SU-DHL-6 (cell line): ENCODE results near the gene NSRP1.
A peak's percentile ranks its signal among the peaks of the same experiment; 100 is the strongest.

ENCODE experiments used
- H2AFZ ChIP-seq: fragments of 200-600 bp; sonication (generic); 2 replicates; pipeline ENCODE4 v1.6.1; 2014; ENCODE audit warnings: low read depth, mild to moderate bottlenecking, moderate library complexity, mixed read lengths, antibody characterized with exemption, low read length; ENCODE audit not compliant: severe bottlenecking
- H3F3A ChIP-seq: fragments of 200-600 bp; shearing (Covaris generic); 2 replicates; pipeline ENCODE4 v1.6.0; 2016; ENCODE audit warnings: antibody characterized with exemption, mild to moderate bottlenecking; ENCODE audit not compliant: insufficient read depth
- H3K27ac ChIP-seq: fragments of 200-600 bp; sonication (generic); 2 replicates; pipeline ENCODE4 v1.5.1; 2016; ENCODE audit warnings: low read depth, mild to moderate bottlenecking, low read length, moderate library complexity, mixed read lengths
- H3K27me3 ChIP-seq: fragments of 200-600 bp; sonication (generic), shearing (Covaris generic); 2 replicates; pipeline ENCODE4 v1.6.0; 2014; ENCODE audit warnings: mild to moderate bottlenecking, low read length
- H3K36me3 ChIP-seq: fragments of 200-600 bp; sonication (generic); 2 replicates; pipeline ENCODE4 v1.6.1; 2014; ENCODE audit warnings: mild to moderate bottlenecking, low read length, mixed read lengths
- H3K4me2 ChIP-seq: fragments of 300-600, 200-600 bp; shearing (Covaris generic), sonication (generic); 2 replicates; pipeline ENCODE4 v1.6.0; 2014; ENCODE audit warnings: low read length, low read depth, mild to moderate bottlenecking; ENCODE audit not compliant: poor library complexity, severe bottlenecking
- H3K4me3 ChIP-seq: fragments of 200-600 bp; sonication (generic); 2 replicates; pipeline ENCODE4 v1.5.1; 2014; ENCODE audit warnings: antibody characterized with exemption, low read length, mild to moderate bottlenecking, mixed read lengths; ENCODE audit not compliant: insufficient read depth, poor library complexity, severe bottlenecking
- H3K79me2 ChIP-seq: fragments of 200-600 bp; sonication (generic); 2 replicates; pipeline ENCODE4 v1.6.1; 2014; ENCODE audit warnings: mild to moderate bottlenecking, low read length, moderate library complexity; ENCODE audit not compliant: insufficient read depth
- H3K9ac ChIP-seq: fragments of 200-600 bp; sonication (generic); 2 replicates; pipeline ENCODE4 v1.7.0; 2014; ENCODE audit warnings: mild to moderate bottlenecking, low read length
- H3K9me2 ChIP-seq: fragments of 200-600 bp; sonication (generic); replicated peaks from 2 replicates; pipeline ENCODE4 v1.6.1; 2014; ENCODE audit warnings: low read length; ENCODE audit not compliant: insufficient read depth
- H3K9me3 ChIP-seq: fragments of 200-600 bp; sonication (generic); 2 replicates; pipeline ENCODE4 v1.6.1; 2014; ENCODE audit warnings: low read length, mixed read lengths; ENCODE audit not compliant: insufficient read depth
- H4K20me1 ChIP-seq: fragments of 200-600 bp; sonication (generic); 2 replicates; pipeline ENCODE4 v1.6.1; 2014; ENCODE audit warnings: low read depth, mild to moderate bottlenecking, antibody characterized with exemption, low read length, moderate library complexity, mixed read lengths
- EZH2phosphoT487 ChIP-seq: fragments of 200-600 bp; sonication (generic), shearing (Covaris generic); conservative IDR thresholded peaks from 2 replicates; pipeline ENCODE4 v1.6.1; 2018; ENCODE audit warnings: mild to moderate bottlenecking, antibody characterized with exemption, low read length, moderate library complexity, mixed read lengths
- TF ChIP-seq, protein P1 (sequence below): fragments of 200-600 bp; sonication (generic); IDR thresholded peaks from one replicate; pipeline ENCODE4 v1.5.1; 2017; ENCODE audit warnings: antibody characterized with exemption, mild to moderate bottlenecking, low read length, moderate library complexity; ENCODE audit not compliant: insufficient read depth, poor library complexity, severe bottlenecking

The NSRP1 gene

GRCh38 chr17:30093463-30094147, 23.0 kb upstream of the NSRP1 start:
- H2AFZ ChIP-seq: peak overlapping the region; percentile 12
- no peaks in the 10 kb centered on the region for H3K27me3 ChIP-seq
- H3F3A ChIP-seq: no peaks in the 10 kb centered on the region
- H3K9ac ChIP-seq: no peak overlapping the region
- H3K36me3 ChIP-seq: no peaks in the 10 kb centered on the region
- H3K9me3 ChIP-seq: no peaks in the 10 kb centered on the region
- no peaks in the 10 kb centered on the region for H4K20me1 ChIP-seq
- no peak overlapping the region for H3K27ac ChIP-seq
- H3K4me3 ChIP-seq: no peak overlapping the region
- TF ChIP-seq, protein P1, sequence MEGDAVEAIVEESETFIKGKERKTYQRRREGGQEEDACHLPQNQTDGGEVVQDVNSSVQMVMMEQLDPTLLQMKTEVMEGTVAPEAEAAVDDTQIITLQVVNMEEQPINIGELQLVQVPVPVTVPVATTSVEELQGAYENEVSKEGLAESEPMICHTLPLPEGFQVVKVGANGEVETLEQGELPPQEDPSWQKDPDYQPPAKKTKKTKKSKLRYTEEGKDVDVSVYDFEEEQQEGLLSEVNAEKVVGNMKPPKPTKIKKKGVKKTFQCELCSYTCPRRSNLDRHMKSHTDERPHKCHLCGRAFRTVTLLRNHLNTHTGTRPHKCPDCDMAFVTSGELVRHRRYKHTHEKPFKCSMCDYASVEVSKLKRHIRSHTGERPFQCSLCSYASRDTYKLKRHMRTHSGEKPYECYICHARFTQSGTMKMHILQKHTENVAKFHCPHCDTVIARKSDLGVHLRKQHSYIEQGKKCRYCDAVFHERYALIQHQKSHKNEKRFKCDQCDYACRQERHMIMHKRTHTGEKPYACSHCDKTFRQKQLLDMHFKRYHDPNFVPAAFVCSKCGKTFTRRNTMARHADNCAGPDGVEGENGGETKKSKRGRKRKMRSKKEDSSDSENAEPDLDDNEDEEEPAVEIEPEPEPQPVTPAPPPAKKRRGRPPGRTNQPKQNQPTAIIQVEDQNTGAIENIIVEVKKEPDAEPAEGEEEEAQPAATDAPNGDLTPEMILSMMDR: peak; percentile 72
- no peak for TF ChIP-seq EZH2phosphoT487
- H3K4me2 ChIP-seq: no peak overlapping the region
- no peaks in the 10 kb centered on the region for H3K9me2 ChIP-seq
- H3K79me2 ChIP-seq: no peaks in the 10 kb centered on the region

DNA sequence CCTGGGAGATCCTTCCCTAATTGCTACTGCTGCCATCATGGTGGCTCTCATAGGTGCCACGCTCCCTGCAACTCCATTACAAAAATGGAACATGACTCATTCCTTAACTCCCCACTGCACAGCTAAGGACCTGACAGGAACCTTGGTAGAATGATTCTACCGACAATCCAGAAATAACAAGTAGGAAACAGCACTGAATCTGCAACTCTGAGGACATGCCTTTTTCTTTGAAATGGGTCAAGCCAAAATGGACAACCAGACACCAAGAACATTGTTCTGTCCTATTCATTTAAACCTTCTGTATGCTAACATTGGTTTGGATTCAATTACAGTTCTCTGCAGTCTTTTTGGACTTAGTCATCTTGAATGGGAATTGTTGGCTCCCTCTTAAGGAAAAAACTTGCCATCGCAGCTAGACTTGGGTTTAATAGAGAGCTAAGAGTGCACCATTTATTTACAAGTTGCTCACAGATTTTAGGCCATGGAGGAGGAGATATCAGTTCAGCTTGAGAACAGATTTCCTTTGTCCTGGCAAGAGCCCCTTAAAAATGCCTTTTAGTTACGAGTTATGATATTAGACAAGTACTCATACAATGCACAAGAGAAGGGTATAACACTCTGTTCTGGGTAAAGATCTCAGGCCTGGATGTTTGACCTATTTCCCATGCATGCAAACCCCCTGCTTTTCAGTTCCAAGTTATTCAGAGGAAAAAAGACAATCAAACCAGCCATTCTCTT, 20.9 kb upstream of the NSRP1 start:
- Histone ChIP-seq H3K4me3 (no peak overlapping the region), H3K79me2 (no peaks in the 10 kb centered on the region), H3K9me2 (no peaks in the 10 kb centered on the region), H3K9ac (no peak overlapping the region), H2AFZ (no peak overlapping the region), H3F3A (no peaks in the 10 kb centered on the region), H3K9me3 (no peaks in the 10 kb centered on the region), H4K20me1 (no peaks in the 10 kb centered on the region), H3K27ac (no peak overlapping the region), H3K36me3 (no peaks in the 10 kb centered on the region), H3K4me2 (no peak overlapping the region), H3K27me3 (no peaks in the 10 kb centered on the region)
- no peak for TF ChIP-seq EZH2phosphoT487
- TF ChIP-seq, protein P1: peak; percentile 30

GRCh38 chr17:30101686-30102390, 14.8 kb upstream of the NSRP1 start:
- H3K27me3 ChIP-seq: no peaks in the 10 kb centered on the region
- H2AFZ ChIP-seq: no peak overlapping the region
- H3K9me3 ChIP-seq: no peaks in the 10 kb centered on the region
- H3K4me3 ChIP-seq: no peak overlapping the region
- no peaks in the 10 kb centered on the region for H3K9me2 ChIP-seq
- H3K27ac ChIP-seq: no peak overlapping the region
- no peak overlapping the region for H3K4me2 ChIP-seq
- H3K79me2 ChIP-seq: no peaks in the 10 kb centered on the region
- TF ChIP-seq, protein P1: no peak
- no peak for TF ChIP-seq EZH2phosphoT487
- H3F3A ChIP-seq: no peaks in the 10 kb centered on the region
- no peaks in the 10 kb centered on the region for H3K36me3 ChIP-seq
- no peaks in the 10 kb centered on the region for H4K20me1 ChIP-seq
- H3K9ac ChIP-seq: no peak overlapping the region
